GM23338 (cell line): ENCODE data around the gene GARS1. TPM values are rescaled to one million over a fixed set of nuclear protein-coding genes. Genes with fewer than 3 reads are reported as not detected.

Source experiments
- ATAC-seq: fragments of 200-7000 bp; cut with Tn5 transposase; 3 replicates; pipeline ENCODE4 v1.9.1; 2020
- DNase-seq: peaks from one replicate; pipeline ENCODE4 v3.0.0-alpha.2; 2015; ENCODE audit warnings: low spot score
- H2AFZ ChIP-seq: fragments of 200-600 bp; sonication (generic); 2 replicates; pipeline ENCODE4 v1.8.0; 2016; ENCODE audit warnings: antibody characterized with exemption, mild to moderate bottlenecking, moderate library complexity
- H3F3A ChIP-seq: fragments of 200-600 bp; sonication (generic); replicated peaks from 2 replicates; pipeline ENCODE4 v1.8.0; 2017; ENCODE audit warnings: antibody characterized with exemption, mixed run types, low read depth
- H3K27ac ChIP-seq: fragments of 200-600 bp; sonication (generic); 2 replicates; pipeline ENCODE4 v1.6.1; 2016; ENCODE audit warnings: low read depth
- H3K27me3 ChIP-seq: fragments of 200-600 bp; sonication (generic); 2 replicates; pipeline ENCODE4 v1.8.0; 2016; ENCODE audit warnings: mild to moderate bottlenecking, mixed run types, moderate library complexity; ENCODE audit not compliant: insufficient read depth
- H3K36me3 ChIP-seq: fragments of 200-600 bp; sonication (generic); 2 replicates; pipeline ENCODE4 v1.8.0; 2016; ENCODE audit warnings: mild to moderate bottlenecking; ENCODE audit not compliant: insufficient read depth
- H3K4me1 ChIP-seq: fragments of 200-600 bp; sonication (generic); 2 replicates; pipeline ENCODE4 v1.8.0; 2016; ENCODE audit warnings: mild to moderate bottlenecking, moderate library complexity; ENCODE audit not compliant: insufficient read depth
- H3K4me2 ChIP-seq: fragments of 200-600 bp; sonication (generic); 2 replicates; pipeline ENCODE4 v1.7.1; 2017; ENCODE audit warnings: mixed run types
- H3K4me3 ChIP-seq: fragments of 200-600 bp; sonication (generic); 2 replicates; pipeline ENCODE4 v1.6.1; 2016; ENCODE audit warnings: mixed run types
- H3K79me2 ChIP-seq: fragments of 200-600 bp; sonication (generic); replicated peaks from 2 replicates; pipeline ENCODE4 v1.8.0; 2017; ENCODE audit warnings: mild to moderate bottlenecking; ENCODE audit not compliant: insufficient read depth
- H3K9me2 ChIP-seq: fragments of 200-600 bp; sonication (generic); 2 replicates; pipeline ENCODE4 v1.8.0; 2017; ENCODE audit not compliant: insufficient read depth
- H4K20me1 ChIP-seq: fragments of 200-600 bp; sonication (generic); replicated peaks from 2 replicates; pipeline ENCODE4 v1.8.0; 2017; ENCODE audit warnings: mild to moderate bottlenecking; ENCODE audit not compliant: insufficient read depth
- H3K27ac Mint-ChIP-seq: 2 replicates; pipeline ENCODE4 v1.8.0; 2020; ENCODE audit warnings: inconsistent platforms, mild to moderate bottlenecking, moderate library complexity, mixed read lengths
- H3K27me3 Mint-ChIP-seq: 3 replicates; pipeline ENCODE4 v1.8.0; 2022; ENCODE audit warnings: low read depth, mild to moderate bottlenecking, moderate library complexity, mixed read lengths, inconsistent platforms; ENCODE audit not compliant: insufficient read depth, poor library complexity
- H3K36me3 Mint-ChIP-seq: 3 replicates; pipeline ENCODE4 v1.8.0; 2021; ENCODE audit warnings: low read depth, mild to moderate bottlenecking, inconsistent platforms, moderate library complexity, mixed read lengths
- H3K4me1 Mint-ChIP-seq: 3 replicates; pipeline ENCODE4 v1.8.0; 2020; ENCODE audit warnings: mild to moderate bottlenecking, inconsistent platforms, mixed read lengths
- H3K4me3 Mint-ChIP-seq: 3 replicates; pipeline ENCODE4 v1.8.0; 2021; ENCODE audit warnings: moderate library complexity, mild to moderate bottlenecking, inconsistent platforms, mixed read lengths
- H3K9me3 Mint-ChIP-seq: 3 replicates; pipeline ENCODE4 v1.8.0; 2020; ENCODE audit warnings: moderate library complexity, mild to moderate bottlenecking, inconsistent platforms, mixed read lengths
- CREB1 ChIP-seq: fragments of 250-450 bp; sonication (Bioruptor Pico); IDR thresholded peaks from 2 replicates; pipeline ENCODE4 v1.5.0; 2020; ENCODE audit warnings: low read depth, mild to moderate bottlenecking, moderate library complexity
- EZH2 ChIP-seq: fragments of 200-600 bp; sonication (generic); IDR thresholded peaks from one replicate; pipeline ENCODE4 v1.8.0; 2017; ENCODE audit warnings: antibody characterized with exemption, mild to moderate bottlenecking, low read depth; ENCODE audit not compliant: unreplicated experiment
- JUNB ChIP-seq: IDR thresholded peaks from one replicate; pipeline ENCODE4 v1.6.1; 2016; ENCODE audit warnings: antibody characterized with exemption; ENCODE audit not compliant: unreplicated experiment
- NANOG ChIP-seq: IDR thresholded peaks from 2 replicates; pipeline ENCODE4 v1.6.1; 2016; ENCODE audit warnings: antibody characterized with exemption, borderline replicate concordance
- POLR2AphosphoS5 ChIP-seq: IDR thresholded peaks from 2 replicates; pipeline ENCODE4 v1.6.1; 2016; ENCODE audit warnings: antibody characterized with exemption, low read depth
- STAT1 ChIP-seq: IDR thresholded peaks from one replicate; pipeline ENCODE4 v1.6.1; 2016; ENCODE audit warnings: antibody characterized with exemption; ENCODE audit not compliant: unreplicated experiment
- ZNF114 ChIP-seq: fragments of 250-450 bp; sonication (Bioruptor Pico); IDR thresholded peaks from 2 replicates; pipeline ENCODE4 v1.5.0; 2020; ENCODE audit warnings: mild to moderate bottlenecking, moderate library complexity
- ZNF331 ChIP-seq: fragments of 250-450 bp; sonication (Bioruptor Pico); IDR thresholded peaks from 2 replicates; pipeline ENCODE4 v1.5.0; 2020; ENCODE audit warnings: low read depth, mild to moderate bottlenecking, moderate library complexity
- polyA plus RNA-seq: library from polyadenylated mRNA; unstranded; fragments of >200 nt; fragmentation: Nextera tagmentation; extraction: Ambion mirVana; gene quantifications from 2 replicates; pipeline ENCODE4 v1.2.1, GENCODE V29; 2016
- total RNA-seq: library from RNA; depleted of rRNA; stranded (reverse); fragments of >200 nt; shearing (Covaris generic); gene quantifications from 2 replicates; pipeline ENCODE4 v1.2.3, GENCODE V29; 2014
- TF ChIP-seq, protein P1 (sequence below): IDR thresholded peaks from 2 replicates; pipeline ENCODE4 v1.6.1; 2016; ENCODE audit warnings: antibody characterized with exemption
- TF ChIP-seq, protein P2 (sequence below): IDR thresholded peaks from one replicate; pipeline ENCODE4 v1.6.1; 2018; ENCODE audit warnings: antibody characterized with exemption; ENCODE audit not compliant: unreplicated experiment
- TF ChIP-seq, protein P3 (sequence below), 2 experiments: fragments of 200-600 bp in 1 of 2; sonication (generic) in 1 of 2; conservative IDR thresholded peaks; 2 replicates each; pipeline versions ENCODE4 v1.5.1 to v1.6.1; 2016 to 2017; ENCODE audit warnings: antibody characterized with exemption in 2 of 2, low read depth in 2 of 2, mild to moderate bottlenecking in 2 of 2, moderate library complexity in 1 of 2

The GARS1 gene
- total and polyA plus RNA-seq, 2 experiments from 2014 or later, result 207 to 241 TPM

DNA sequence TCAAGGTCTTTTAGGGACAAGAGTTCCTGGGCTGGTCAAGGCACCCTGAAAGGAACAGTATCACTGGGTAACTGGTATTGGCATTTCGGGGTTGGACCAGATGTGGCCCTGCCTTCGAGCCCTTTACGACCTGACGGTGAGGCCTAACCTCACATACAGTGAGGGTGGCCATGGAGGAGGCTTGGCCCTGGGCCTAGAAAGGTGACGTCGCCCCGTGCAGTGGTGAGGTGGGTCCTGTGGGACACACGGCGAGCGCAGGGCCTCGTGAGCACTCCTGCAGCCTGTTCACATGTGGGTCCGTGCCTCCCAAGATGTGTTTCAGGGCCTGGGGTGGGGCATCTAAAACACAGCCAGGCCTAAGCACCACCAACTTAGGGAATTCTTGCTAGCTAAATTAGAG lies 51.5 kb downstream of the GARS1 start:
- Histone ChIP-seq H3K27me3 (no peaks in the 10 kb centered on the region), H3F3A (no peaks in the 10 kb centered on the region; the same call in 1 of the 2 replicates), H3K27ac (no peak overlapping the region), H3K4me1 (peaks cover 13% of the 10 kb centered on the region), H3K9me2 (0 out of 2 replicates have a peak, but pooled peaks cover 6% of the 10 kb centered on the region), H3K79me2 (peaks cover 6% of the 10 kb centered on the region; the same call in 1 of the 2 replicates), H3K36me3 (no peaks in the 10 kb centered on the region), H2AFZ (no peak overlapping the region), H3K4me2 (no peak overlapping the region), H4K20me1 (no peaks in the 10 kb centered on the region; the same call in 1 of the 2 replicates), H3K4me3 (no peak overlapping the region)
- Mint-ChIP-seq H3K4me1 (peaks cover 23% of the 10 kb centered on the region), H3K9me3 (no peaks in the 10 kb centered on the region), H3K36me3 (peaks cover 33% of the 10 kb centered on the region), H3K27me3 (peaks cover 10% of the 10 kb centered on the region), H3K27ac (no peak overlapping the region), H3K4me3 (no peak overlapping the region)
- TF ChIP-seq STAT1 (no peak), JUNB (no peak), EZH2 (no peak), ZNF331 (no peak), CREB1 (CRISPR knock-in tag) (no peak), ZNF114 (CRISPR knock-in tag) (no peak), NANOG (no peak), POLR2AphosphoS5 (no peak)
- TF ChIP-seq, protein P1, sequence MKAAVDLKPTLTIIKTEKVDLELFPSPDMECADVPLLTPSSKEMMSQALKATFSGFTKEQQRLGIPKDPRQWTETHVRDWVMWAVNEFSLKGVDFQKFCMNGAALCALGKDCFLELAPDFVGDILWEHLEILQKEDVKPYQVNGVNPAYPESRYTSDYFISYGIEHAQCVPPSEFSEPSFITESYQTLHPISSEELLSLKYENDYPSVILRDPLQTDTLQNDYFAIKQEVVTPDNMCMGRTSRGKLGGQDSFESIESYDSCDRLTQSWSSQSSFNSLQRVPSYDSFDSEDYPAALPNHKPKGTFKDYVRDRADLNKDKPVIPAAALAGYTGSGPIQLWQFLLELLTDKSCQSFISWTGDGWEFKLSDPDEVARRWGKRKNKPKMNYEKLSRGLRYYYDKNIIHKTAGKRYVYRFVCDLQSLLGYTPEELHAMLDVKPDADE, result no peak
- TF ChIP-seq, protein P2, sequence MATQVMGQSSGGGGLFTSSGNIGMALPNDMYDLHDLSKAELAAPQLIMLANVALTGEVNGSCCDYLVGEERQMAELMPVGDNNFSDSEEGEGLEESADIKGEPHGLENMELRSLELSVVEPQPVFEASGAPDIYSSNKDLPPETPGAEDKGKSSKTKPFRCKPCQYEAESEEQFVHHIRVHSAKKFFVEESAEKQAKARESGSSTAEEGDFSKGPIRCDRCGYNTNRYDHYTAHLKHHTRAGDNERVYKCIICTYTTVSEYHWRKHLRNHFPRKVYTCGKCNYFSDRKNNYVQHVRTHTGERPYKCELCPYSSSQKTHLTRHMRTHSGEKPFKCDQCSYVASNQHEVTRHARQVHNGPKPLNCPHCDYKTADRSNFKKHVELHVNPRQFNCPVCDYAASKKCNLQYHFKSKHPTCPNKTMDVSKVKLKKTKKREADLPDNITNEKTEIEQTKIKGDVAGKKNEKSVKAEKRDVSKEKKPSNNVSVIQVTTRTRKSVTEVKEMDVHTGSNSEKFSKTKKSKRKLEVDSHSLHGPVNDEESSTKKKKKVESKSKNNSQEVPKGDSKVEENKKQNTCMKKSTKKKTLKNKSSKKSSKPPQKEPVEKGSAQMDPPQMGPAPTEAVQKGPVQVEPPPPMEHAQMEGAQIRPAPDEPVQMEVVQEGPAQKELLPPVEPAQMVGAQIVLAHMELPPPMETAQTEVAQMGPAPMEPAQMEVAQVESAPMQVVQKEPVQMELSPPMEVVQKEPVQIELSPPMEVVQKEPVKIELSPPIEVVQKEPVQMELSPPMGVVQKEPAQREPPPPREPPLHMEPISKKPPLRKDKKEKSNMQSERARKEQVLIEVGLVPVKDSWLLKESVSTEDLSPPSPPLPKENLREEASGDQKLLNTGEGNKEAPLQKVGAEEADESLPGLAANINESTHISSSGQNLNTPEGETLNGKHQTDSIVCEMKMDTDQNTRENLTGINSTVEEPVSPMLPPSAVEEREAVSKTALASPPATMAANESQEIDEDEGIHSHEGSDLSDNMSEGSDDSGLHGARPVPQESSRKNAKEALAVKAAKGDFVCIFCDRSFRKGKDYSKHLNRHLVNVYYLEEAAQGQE, result no peak
- TF ChIP-seq, protein P3, sequence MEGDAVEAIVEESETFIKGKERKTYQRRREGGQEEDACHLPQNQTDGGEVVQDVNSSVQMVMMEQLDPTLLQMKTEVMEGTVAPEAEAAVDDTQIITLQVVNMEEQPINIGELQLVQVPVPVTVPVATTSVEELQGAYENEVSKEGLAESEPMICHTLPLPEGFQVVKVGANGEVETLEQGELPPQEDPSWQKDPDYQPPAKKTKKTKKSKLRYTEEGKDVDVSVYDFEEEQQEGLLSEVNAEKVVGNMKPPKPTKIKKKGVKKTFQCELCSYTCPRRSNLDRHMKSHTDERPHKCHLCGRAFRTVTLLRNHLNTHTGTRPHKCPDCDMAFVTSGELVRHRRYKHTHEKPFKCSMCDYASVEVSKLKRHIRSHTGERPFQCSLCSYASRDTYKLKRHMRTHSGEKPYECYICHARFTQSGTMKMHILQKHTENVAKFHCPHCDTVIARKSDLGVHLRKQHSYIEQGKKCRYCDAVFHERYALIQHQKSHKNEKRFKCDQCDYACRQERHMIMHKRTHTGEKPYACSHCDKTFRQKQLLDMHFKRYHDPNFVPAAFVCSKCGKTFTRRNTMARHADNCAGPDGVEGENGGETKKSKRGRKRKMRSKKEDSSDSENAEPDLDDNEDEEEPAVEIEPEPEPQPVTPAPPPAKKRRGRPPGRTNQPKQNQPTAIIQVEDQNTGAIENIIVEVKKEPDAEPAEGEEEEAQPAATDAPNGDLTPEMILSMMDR (conservative IDR thresholded peaks at IDR 0.05; ENCODE audit: low read depth in 2 of 2), result no peak
- DNase-seq (no peak), ATAC-seq (no peak)
